Mononuclear cell (primary cell): Measurements from ENCODE around the gene SMARCE1. TPM values are rescaled to one million over a fixed set of nuclear protein-coding genes. Genes with fewer than 3 reads are reported as not detected.
A peak's percentile ranks its signal among the peaks of the same experiment; 100 is the strongest.

Source experiments
- H3K27me3 ChIP-seq: 2 replicates; pipeline ENCODE4 v1.6.0; 2011; ENCODE audit warnings: low read length, control low read depth; ENCODE audit not compliant: insufficient read depth
- H3K4me1 ChIP-seq: 2 replicates; pipeline ENCODE4 v1.5.1; 2011; ENCODE audit warnings: mild to moderate bottlenecking, low read length, control low read depth; ENCODE audit not compliant: insufficient read depth
- H3K4me3 ChIP-seq: 2 replicates; pipeline ENCODE4 v1.5.1; 2011; ENCODE audit warnings: mild to moderate bottlenecking, low read length, moderate library complexity
- H3K9me3 ChIP-seq: 2 replicates; pipeline ENCODE4 v1.5.1; 2011; ENCODE audit warnings: low read depth, mild to moderate bottlenecking, control low read depth, low read length
- total RNA-seq: library from RNA; depleted of rRNA; stranded (reverse); fragments of >200 nt; gene quantifications from one replicate; pipeline ENCODE4 v1.2.3, GENCODE V29; 2012

Gene SMARCE1
- total RNA-seq, 1 donor = 103 TPM

GRCh38 chr17:40621578-40621977 is 26.0 kb downstream of the SMARCE1 start:
- Histone ChIP-seq H3K9me3 (no peaks in the 10 kb centered on the region), H3K4me1 (peaks cover 39% of the 10 kb centered on the region), H3K27me3 (no peaks in the 10 kb centered on the region), H3K4me3 (no peak overlapping the region)

- peaks cover 41% of the 10 kb centered on the region for H3K4me1 ChIP-seq
- no peaks in the 10 kb centered on the region for H3K9me3 ChIP-seq
- H3K4me3 ChIP-seq = no peak overlapping the region
- no peaks in the 10 kb centered on the region for H3K27me3 ChIP-seq
These were observed 26.6 kb downstream of the SMARCE1 start for GRCh38 chr17:40621019-40621418.

DNA sequence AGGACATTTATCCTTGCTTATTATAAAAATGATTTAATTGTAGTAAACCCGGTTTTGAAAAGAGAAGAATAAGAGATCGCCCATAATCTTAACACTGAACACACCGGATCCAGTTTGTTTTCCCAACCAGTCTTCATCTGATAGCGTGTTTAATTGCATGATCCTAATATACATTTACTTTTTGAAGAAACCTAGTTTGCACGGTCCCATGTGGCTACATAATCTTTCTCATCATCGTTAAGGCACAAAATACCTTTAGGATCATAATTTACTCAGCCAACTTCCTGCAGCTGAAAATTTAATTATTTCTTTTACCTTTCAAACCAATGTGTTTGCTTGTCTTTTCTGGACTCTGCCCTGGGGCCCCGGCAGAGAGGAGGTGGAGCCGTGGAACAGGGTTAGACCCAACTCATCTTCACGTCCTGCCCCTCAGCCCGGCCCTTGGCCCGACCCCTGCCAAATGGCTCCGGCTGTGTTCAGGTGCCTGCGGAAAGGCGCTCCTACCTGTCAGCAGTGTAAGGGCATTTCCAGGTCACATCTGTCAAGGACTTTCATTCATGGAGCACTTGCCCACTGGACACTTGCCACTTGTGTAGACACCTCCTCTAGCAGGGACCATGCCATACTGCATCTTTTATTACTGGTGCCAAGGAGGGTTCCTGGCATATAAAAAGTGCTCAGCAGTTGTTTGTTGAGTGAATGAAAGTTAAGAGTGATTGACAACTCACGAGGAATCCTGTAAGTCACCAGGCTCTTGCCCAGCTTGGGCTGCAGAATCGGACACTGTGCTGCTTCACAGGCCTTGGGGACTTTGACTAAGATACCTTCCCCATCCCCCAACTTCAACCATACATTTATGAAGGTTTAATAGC is 28.6 kb downstream of the SMARCE1 start:
- no peak overlapping the region for H3K4me3 ChIP-seq
- no peaks in the 10 kb centered on the region for H3K27me3 ChIP-seq
- H3K9me3 ChIP-seq = no peaks in the 10 kb centered on the region
- peaks cover 59% of the 10 kb centered on the region for H3K4me1 ChIP-seq

- no peaks in the 10 kb centered on the region for H3K9me3 ChIP-seq
- no peaks in the 10 kb centered on the region for H3K27me3 ChIP-seq
- no peak overlapping the region for H3K4me3 ChIP-seq
- peaks cover 64% of the 10 kb centered on the region for H3K4me1 ChIP-seq
These were observed 29.9 kb downstream of the SMARCE1 start for GRCh38 chr17:40617678-40618240.

DNA sequence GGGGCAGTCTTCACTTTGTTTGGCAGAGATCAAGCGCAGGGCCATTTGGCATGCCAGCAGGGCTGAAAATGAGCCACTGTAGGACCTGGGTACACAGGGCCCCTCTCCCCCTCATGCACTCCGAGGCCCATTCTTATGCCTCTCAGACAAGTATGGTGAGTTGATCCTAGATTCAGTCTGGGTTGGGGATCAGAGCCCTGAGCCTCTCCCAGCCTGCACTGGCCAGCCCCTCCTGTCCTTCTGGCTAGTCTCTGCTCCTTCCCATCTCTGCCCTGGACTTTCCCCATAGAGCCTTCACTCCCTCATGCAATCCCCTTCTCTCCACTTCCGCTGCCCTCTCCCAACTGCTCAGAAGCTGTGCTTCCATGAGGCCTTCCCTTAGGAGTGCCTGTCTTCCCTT is 31.0 kb downstream of the SMARCE1 start:
- Histone ChIP-seq H3K4me1 (peaks cover 64% of the 10 kb centered on the region), H3K27me3 (no peaks in the 10 kb centered on the region), H3K9me3 (no peaks in the 10 kb centered on the region), H3K4me3 (no peak overlapping the region)

- peaks cover 66% of the 10 kb centered on the region for H3K4me1 ChIP-seq
- no peak overlapping the region for H3K4me3 ChIP-seq
These were observed 31.7 kb downstream of the SMARCE1 start for GRCh38 chr17:40615841-40616476.

DNA sequence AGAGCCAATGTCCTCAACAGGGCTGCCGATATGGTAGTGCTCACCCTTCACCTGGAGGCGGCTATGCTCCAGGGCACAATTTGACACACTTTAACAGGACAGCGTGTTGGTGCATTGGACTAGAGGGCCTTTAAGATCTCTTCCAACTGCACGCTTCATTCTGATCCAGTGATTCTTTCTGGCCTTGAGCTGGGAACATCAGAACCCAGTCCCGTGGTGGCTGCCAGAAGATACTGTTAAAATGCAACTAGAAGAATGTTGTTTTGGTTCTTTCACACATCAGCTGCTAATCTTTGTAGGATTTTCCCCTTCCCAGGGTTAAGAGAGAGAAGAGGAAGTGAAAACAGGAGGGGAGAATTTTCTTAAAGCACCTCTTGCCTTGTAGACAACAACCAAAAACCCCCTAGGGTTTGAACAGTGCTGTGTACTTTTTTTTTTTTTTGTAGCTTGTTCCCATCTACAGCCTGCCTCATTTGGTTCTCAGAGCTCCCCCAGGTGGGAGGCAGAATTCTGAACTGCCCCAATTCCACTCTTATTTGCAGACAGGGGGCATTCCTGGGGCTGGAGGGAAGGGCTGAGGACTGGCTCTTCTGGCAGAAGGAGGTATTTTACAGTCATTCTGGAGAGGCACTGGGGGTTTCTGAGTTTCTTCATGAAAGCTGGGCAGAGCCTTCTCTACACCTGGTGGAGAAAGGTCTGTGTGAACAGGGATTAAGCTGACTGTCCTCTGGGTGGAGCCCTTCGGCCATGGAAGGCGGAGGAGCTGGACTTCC is 32.4 kb downstream of the SMARCE1 start:
- Histone ChIP-seq H3K27me3 (no peaks in the 10 kb centered on the region), H3K4me1 (peaks cover 68% of the 10 kb centered on the region), H3K9me3 (no peaks in the 10 kb centered on the region), H3K4me3 (no peak overlapping the region)

More at GRCh38 chr17:40615841-40616476, 31.7 kb downstream of the SMARCE1 start:
- Histone ChIP-seq H3K27me3 (no peaks in the 10 kb centered on the region), H3K9me3 (no peaks in the 10 kb centered on the region)

DNA sequence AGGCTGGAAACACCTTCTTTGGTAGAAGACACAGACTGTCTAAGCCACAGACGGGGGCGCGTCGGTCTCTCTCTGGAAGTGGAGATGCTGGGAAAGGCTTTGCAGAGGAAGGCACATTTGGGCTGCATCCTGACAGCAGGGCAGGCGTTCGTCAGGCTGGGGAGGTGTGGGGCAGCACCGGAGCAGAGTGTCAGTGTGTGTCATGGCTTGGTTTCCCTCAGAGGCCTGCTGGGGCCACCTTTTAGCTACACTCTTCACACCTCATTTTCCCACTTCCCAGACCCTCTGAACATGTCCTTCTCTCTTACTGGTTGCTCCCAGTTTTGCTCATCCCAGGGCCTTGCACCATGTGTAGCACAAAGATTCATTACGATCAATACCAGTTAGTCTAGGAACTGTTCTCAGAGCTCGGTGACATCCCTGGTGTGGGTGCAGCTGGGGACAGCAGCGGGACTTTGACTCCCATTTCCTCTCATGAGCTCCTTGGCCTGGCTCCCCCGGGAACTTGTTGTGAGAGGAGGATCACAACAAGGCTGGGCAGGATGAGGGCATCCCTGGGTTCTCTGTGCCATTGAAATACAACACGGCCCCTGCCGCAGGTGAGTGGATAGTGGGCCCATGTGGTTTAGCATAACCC is 33.1 kb downstream of the SMARCE1 start:
- H3K4me1 ChIP-seq = peaks cover 61% of the 10 kb centered on the region
- no peaks in the 10 kb centered on the region for H3K9me3 ChIP-seq
- H3K4me3 ChIP-seq = no peak overlapping the region

GRCh38 chr17:40613467-40614154 is 34.0 kb downstream of the SMARCE1 start:
- Histone ChIP-seq H3K4me1 (peaks cover 66% of the 10 kb centered on the region), H3K27me3 (no peaks in the 10 kb centered on the region), H3K9me3 (no peaks in the 10 kb centered on the region), H3K4me3 (no peak overlapping the region)

More for the DNA sequence above, 33.1 kb downstream of the SMARCE1 start:
- no peaks in the 10 kb centered on the region for H3K27me3 ChIP-seq

- peaks cover 71% of the 10 kb centered on the region for H3K4me1 ChIP-seq
- H3K4me3 ChIP-seq = peak overlapping the region; percentile 7
- no peaks in the 10 kb centered on the region for H3K9me3 ChIP-seq
- H3K27me3 ChIP-seq = no peaks in the 10 kb centered on the region
These were observed 34.9 kb downstream of the SMARCE1 start for GRCh38 chr17:40612599-40613244.

GRCh38 chr17:40611840-40612474 is 35.7 kb downstream of the SMARCE1 start:
- no peak overlapping the region for H3K4me3 ChIP-seq

GRCh38 chr17:40610359-40610758 is 37.3 kb downstream of the SMARCE1 start:
- Histone ChIP-seq H3K4me1 (peaks cover 77% of the 10 kb centered on the region), H3K9me3 (no peaks in the 10 kb centered on the region), H3K4me3 (no peak overlapping the region), H3K27me3 (no peaks in the 10 kb centered on the region)

More at GRCh38 chr17:40611840-40612474, 35.7 kb downstream of the SMARCE1 start:
- Histone ChIP-seq H3K4me1 (peaks cover 71% of the 10 kb centered on the region), H3K27me3 (no peaks in the 10 kb centered on the region), H3K9me3 (no peaks in the 10 kb centered on the region)

DNA sequence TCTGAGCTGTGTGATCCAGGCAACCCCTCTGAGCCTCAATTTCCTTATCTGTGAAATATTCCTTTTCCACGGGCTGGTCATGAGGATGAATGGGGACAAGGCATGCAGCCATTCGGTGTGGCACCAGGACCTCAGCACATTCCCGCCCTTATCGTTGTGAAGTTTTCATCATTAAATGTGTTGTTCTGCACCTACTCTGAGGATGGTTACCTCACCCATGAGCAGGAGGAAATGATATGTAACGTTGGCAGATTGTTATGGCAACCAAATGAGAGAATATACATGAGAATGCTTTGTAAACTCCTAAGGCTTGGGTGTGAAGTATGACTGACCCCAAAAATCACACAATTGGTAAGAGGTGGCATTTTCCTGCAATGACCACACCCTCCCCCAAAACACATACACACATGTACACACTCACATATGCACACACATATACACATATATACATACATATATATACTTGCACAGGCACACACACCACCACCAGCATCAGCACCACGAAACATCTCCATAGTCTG is 39.5 kb downstream of the SMARCE1 start:
- Histone ChIP-seq H3K27me3 (no peaks in the 10 kb centered on the region), H3K4me1 (peaks cover 77% of the 10 kb centered on the region), H3K9me3 (no peaks in the 10 kb centered on the region), H3K4me3 (no peak overlapping the region)
